HG03175 (cell line): Measurements from ENCODE around the gene CALML4.
"Not testable (repeated sequence)": the region's sequence is repeated elsewhere in the genome, so short reads cannot be mapped to it uniquely, and the experiment has no call there.

Experiments
- ATAC-seq: cut with Tn5 transposase; IDR thresholded peaks from one replicate; pipeline ENCODE4 v1.9.1; 2021; ENCODE audit warnings: mild to moderate bottlenecking, moderate library complexity; ENCODE audit not compliant: unreplicated experiment

Gene CALML4

DNA sequence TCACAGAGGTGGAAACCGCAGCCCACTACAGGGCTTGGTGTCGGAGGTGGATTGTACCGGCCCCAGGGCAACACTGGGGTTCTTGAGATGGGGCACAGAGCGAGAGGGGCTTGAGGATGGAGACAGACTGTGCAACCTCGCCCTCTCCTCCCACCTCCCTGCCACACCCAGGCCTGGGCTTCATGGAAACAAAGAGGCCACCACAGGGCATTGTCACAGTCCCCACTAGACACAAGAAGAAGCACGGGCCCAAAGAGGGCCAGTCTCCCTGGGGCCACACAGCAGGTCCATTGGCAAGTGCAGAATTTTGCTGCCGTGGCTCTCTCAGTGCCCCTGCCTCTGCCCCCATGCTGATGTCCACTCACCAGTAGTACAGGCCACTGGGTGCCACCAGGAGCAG is 4.1 kb upstream of the CALML4 start:
- no peak for ATAC-seq

DNA sequence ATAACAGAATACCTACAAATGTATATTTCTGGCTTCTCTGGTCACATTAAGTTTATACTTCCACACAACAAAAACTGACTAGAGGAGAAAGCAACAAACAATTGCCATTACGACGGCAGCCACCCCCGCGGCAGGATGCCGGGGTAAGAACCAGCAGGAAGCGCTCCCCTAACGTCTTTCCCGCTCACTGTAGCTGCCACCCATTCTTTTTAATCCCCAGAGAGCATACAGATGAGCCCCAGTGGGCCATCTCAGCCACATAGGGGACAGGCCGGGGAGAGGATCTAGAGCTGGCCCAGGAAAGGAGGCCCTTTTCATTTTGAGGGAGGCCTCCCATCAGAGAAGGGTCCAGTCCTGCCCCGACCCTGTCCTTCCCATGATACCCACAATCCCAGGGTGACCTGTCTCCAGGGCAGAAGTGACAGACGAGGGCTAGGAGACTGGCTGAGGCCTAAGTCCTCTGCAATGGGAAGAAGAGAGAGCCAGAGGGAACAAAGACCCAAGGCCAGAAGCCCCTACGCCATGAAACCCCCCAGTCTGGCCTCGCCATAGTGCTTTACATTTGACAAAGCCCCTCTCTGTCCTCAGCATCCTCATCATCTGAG is 3.6 kb upstream of the CALML4 start:
- ATAC-seq = no peak

DNA sequence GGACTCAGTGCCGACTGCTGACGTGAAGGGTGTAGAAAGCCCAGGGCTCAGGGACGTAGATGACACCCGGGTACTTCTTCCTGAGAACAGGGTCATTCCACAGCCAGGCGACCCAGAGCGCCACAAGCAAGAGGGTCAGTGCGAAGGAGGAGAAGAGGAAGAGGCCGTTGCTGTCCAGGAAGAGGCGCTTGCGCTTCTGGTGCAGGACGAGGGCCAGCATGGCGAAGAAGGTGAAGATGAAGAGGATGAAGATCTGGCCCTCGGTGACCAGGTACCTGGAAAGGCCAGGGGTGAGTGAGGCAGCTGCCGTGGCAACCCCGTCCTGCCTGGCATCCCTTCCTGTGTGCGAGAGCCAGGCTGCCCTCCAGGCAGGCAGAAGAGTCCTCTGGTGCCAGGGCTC is 3.0 kb upstream of the CALML4 start:
- no peak for ATAC-seq

DNA sequence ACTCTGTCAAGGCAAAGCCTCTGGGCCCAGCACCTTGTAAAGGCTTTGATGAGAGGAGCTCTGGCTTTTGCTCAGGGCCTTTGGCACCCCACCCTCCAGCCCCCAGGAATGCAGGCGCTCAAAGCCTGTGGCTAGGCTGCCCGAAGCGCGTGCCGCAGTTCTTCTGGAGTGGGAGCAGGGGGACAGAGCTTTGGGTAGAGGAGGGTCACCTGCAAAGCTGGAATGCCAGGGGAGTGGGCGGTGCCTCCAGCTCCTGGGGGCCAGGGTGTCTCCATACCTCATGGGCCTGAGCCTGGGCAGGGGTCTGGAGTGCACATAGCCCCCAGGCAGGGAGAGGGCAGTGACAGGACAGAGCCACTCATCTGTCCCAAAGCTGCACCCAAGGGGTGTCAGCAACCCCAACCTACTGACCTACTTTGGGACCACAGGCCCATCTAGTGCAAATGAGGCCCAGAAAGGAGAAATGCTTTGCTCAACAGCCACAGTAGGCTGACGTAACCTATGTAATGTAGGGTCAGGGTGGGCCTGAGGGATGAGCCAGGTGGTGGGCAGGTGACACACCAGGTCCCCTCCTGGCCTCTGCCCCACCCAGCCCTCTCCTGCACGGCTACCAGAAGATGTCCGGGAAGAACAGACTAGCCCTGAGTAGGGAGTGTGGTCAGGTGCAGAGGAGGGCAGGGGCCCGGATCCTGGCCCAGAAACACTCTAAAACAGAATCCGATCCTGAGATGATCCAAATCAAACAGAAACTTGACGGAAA is 2.2 kb upstream of the CALML4 start:
- no peak for ATAC-seq

DNA sequence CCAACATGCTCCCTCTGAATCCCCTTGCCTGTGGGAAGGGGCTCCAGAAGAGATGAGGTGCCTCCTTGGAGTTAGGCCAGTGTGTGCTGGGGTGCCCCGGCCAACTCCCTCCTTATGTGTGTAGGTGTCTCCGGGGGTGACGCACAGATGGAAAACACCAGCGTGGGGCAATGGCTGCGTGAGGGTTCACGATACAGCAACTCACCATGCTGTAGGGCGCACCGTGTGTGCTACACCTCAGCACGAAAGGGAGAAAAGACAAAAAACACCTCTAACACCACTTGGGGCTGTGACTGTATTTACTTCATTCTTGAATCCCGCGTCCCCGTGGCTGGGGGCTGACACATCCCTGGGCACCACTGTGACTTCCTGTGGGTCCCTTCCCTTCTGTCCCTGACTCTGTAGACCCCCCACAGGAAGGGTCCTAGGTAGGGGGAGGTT is 1.6 kb upstream of the CALML4 start:
- ATAC-seq = no peak

DNA sequence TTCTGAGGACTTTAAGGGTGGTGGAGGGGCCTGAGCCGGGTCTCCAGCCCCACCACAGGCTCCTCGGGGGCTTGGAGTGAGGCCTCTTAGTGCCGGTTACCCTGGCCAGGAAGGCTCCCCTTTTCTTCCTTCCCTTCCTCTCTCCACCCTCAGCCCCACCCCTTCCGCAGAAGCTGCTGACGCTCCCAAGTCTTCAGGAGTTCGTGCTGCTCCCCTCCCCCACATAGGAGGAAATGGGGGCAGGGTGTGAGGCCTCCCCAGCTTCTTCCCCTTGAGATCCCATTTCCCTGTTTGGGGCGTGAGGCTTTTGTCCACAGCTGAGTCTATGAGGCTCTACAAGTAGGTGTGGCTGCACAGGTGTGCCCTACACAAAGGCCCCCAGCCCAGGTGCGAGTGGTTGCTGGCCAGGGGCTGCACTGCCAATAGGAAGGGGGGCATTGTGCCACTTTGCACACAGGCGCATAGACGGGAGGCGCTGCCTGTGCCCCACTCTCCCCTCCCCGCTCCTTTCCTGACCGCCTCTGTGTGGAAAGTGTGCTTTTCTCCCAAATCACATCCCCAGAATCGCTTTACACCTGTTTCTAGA is 915 bp upstream of the CALML4 start:
- no peak for ATAC-seq

DNA sequence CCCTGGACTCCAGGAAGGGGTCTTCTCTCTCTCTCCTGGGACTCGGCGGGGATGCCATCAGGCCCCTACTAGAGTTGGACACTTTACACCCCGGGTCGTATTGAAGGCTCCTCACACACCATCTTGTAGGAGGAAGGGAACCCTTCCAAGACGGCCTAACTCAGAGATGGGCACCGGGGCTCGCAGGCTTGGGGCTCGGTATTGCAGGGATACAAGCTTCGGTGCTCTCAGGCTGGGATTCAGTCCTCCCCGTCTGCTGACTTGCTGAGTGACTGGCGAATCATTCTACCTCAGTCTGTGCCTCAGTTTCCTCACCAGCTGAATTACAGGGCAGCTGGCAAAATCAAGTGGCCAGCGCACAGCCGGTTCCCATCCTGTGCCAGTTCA is 419 bp upstream of the CALML4 start:
- ATAC-seq = no peak

DNA sequence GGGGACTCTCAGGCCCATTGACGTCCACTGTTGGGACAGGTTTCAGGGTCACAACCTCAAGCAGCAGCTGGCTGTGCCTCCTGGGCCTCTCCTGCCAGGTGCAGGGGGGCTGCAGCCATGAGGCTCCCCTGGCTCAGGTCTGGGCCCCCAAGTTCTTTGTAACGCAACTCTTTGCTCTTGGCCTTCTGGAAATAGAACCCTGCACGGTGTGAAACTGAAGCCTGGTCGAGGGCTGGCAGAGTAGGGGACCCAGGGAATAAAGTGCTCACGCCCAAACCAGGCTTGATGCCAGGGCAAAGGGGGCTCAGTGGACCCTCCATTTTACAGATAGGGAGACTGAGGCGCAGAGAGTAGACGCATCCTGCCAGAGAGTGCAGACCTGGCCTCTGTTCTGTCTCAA is 771 bp downstream of the CALML4 start:
- ATAC-seq = no peak

DNA sequence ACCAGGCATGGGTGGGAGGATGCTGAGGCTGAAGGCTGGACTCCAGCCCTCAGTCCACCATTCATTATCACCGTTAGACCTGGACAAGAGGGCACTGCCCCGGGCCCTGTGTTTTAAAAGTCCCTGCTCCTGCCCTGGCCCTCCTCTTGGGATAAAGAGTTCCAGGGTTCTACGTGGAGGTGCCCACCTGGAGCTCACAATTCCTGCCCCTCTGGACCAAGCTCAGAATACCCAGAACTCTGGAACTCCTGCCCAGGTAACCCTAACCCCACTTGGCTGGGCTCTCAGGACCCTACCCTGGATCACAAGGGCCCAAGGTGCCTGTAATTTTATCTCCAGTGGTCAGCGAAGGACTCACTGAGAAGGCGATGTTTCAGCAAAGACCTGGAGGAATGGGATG is 1.2 kb downstream of the CALML4 start:
- no peak for ATAC-seq

DNA sequence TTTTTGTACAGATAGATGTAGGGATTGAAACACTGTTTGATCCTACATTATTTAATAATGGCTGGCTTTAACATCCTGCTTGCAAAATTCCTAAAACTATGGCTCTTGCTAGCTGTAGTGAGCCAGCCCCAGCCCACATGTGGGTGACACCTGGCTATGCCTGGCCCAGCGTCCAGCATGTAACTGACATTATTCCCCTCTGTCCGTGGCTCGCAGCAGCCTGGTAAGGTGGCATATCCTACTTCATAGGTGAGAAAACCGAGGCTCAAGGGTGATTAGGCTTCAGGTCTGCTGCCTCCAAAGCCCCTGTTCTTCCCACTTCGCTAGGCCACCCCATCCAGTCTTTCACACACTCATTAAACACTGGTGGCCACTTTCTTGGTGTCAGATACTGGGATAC is 1.6 kb downstream of the CALML4 start:
- no peak for ATAC-seq

DNA sequence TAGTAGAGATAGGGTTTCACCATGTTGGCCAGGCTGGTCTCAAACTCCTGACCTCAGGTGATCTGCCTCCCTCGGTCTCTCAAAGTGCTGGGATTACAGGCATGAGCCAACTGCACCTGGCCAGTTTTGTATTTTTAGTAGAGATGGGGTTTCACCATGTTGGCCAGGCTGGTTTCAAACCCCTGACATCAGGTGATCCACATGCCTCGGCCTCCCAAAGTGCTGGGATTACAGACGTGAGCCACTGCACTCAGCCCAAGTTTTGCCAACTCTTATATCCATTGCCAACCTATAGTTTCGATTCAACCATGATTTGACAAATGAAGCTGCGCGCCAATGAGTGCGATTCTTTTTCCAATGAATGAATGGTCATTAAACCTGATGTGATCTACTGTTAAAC is 2.1 kb downstream of the CALML4 start:
- ATAC-seq = not testable (repeated sequence)

DNA sequence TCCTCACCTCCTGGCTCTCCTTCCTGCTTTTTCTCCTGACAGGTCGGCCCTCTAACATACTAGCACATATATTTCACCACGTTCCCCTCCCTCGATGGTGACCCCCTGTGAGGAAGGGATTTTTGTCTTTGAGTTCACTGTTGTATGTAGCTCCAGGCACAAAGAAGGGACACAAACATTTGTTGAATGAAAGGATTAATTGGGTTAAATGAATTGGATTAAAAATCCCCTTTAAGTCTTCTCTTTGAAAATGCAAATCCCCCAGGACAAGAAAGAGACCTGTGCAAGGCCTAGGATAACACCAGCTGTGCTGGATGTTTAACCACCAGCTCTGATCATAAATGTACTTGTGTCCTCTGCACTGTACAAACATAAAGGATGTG is 3.3 kb downstream of the CALML4 start:
- ATAC-seq = no peak

DNA sequence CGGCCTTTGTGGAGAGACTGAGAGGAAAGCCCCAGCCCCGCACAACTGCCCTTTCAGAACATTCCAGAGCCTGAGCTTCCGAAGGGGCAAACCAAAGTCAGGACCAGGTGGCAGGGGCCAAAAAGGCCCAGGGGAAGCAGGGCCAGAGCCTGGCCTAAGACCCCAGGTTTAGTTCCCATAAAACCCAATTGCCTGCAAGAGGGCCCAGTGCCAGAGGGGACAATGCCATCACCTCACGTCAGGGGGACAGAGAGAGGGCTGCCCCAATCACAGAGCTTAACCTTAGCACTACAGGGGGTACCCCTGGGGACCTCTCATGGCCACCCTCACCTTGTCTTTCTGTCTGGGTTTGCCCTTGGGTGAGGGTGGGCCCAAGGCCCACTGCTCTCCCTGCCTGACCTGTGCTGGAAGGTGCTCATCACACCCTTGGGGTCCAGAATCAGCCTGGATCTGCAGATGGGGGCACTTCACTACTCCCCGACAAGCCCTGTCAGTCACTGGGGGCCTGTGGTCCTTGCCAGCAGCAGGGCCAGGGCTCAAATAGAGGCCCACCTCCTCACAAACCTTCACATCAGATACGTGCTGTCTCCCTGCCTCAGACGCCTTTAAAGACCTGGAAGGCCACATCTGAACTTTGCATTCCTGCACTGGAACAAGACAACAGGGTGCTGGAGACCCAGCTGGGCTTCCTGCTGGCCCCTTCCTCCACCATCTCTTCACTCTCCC is 3.8 kb downstream of the CALML4 start:
- ATAC-seq = no peak

DNA sequence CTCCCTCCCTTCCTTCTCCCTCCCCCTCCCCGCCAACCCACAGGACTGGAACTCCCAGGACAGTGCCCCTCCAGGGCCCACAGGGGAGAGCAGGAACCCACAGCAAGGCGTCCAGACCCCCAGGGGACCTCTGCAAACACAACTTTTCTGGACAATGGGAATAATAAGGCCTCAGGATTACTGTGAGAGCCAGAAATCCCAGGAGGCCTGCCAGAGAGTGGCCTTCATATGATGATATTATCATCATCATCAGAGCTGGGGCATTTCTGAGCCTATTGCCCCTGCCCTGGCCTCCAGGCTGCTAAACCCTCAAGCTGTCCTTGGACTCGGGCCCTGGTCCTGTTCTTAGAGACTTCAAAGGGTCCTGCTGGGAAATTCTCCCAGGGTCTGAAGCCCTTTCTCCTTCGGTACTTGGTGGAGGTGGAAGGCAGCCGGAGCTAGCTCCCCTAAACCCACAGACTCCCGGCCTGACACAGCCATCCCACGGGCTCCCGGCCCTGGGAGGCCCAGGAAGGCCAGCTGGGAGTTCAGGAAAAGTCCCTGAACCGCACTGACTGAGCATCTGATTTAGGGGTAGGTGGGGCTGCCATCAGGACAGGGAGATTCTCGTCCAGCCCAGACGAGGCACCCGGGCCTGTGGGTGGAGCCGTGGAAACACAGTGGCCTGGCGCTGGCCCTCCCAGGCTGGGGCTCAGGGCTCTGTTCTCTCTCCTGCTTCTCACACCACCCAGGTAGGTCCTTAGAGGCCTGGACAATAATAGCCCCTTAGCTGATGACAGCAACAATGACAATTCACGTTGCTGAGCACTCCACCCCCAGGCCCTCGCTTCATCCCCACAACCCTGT is 4.9 kb downstream of the CALML4 start:
- no peak for ATAC-seq

DNA sequence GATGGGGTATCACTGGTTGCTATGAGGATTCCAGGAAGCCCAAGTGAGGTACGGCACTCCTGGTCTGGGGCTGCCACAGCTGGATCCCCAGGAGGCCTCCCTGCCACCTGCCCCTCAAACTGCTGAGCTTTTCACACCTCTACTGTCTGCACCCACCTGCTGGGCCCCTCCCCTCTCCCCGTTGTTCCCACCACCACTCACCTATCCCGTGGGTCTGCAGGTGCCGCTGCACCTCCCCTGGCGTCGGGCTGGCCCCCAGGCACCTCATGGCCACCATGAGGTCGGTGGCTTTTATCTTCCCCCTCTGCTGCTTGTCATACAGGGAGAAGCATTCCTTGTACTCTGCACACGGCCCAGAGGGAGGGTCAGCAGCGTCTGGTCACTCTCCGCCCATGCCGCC is 5.8 kb downstream of the CALML4 start:
- ATAC-seq = no peak

DNA sequence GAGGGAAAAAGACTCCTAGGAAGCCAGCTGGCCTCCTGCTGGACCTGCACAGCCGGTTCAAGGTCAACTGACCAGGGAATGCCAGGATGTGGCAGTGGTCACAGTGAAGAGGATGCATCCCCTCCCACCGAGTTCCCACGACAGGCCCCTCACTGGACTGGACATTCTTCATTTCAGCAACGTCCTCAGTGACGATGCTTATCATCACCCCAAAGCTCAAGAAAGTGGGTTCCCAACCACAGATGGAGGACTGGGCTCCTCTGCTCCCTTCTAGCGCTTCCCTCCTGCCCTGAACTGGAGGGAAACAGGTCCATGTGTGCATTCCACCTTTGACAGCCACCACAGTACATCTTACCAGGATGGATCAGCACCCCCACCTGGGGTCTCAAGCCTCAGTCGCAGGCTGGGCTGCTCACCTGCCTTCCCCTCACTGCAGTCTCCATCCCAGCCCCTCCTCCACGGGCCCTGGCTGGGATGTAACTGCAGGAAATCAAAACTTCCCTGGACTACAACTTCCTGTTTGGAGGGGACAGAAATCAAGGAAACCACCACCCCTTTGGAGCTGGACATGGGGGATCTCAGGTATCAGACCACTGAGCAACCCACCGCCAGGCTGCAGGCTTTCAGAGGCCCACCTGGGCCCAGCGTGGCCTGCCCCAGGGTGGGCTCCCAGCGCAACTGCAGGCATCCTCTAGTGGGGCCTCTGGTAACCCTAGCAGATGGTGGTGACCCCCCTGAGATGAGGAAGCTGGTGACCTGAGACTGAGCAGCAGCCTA is 7.3 kb downstream of the CALML4 start:
- no peak for ATAC-seq

DNA sequence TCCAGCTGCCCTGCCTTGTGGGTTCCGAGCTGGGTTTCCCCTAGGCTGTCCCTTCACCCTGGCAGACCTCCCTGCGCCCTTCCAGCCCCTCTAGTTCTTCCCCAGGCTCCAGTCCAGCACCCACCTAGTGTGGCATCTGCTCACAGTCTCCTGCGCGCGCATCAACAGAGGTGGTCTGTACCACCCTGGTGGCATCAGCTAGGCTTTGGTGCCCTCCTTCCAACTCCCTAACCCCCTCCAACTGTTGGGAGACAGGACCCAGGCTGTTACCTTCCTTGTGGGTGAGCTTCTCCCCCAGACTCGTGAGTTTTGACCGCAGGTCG is 8.0 kb downstream of the CALML4 start:
- no peak for ATAC-seq

DNA sequence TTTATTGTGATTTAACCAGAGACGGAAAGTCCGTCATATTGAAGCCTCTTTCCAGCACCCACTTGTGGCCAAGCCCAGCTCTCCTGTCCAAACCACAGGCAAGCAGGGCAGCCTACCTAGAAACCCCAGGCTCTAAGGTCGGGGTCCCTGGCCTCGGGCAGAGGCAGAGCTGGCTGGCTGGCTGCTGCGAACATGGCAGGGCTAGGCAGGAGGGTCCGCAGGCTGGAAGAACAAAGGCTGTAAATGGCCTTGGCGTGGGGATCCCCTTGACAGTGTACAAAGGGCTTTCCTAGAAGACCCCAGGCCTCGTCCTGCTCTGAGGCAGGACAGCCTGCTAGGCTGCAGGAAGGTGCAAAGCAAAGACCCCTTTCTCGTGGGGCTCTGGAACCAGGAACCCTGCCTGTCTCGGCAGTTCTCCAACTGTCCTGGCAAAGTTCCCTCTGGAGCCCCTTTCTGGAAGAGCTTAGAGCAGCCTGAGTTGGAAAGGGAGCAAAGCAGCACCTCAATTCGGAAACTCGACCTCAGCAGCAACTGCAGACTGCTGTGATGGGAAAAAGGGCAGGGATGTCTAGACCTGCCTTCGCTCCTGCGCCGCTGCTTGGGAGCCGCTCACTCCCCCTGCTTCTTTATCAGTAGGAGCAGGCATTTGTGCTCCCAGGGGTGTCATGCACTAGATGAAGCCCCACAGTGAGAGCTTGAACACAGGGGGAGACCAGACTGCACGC is 8.5 kb downstream of the CALML4 start:
- no peak for ATAC-seq

DNA sequence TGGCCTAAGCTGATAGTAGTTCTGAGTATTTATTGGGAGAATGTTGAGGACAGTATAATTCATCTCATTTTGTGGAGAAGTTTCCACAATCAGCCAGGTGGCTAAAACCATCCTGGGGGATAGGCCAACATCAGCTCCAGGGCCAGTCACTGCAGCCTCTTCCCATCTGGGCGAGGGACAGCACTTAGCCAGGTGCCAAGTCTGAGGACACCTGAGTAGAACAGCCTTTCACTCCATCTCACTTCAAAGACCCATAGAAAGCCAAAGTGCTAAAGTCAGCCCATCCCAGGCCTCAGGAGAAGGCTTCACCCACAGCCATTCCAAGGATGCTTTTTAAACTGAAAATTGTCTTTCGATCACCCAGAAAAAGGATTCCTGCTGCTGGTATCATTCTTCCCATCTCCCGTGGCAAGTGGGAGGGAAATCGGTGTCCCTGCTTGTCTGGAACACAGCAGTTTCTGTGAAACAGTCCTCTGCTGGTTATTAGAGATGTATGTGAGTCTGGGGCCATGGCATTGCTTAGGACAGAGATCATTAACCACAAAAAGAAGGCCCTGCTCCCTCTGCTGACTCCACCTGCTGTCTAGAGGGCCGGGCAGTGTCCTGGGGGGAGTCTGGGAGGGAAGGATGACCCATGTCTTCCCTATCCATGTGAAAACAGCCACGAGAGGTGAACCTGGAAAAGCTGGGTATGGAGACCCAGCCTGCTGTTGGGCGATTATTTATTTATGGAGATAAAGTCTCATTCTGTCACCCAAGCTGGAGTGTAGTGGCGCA is 9.6 kb downstream of the CALML4 start:
- ATAC-seq = no peak
